Measurements from ENCODE around the gene FAM83E.
"Not testable (repeated sequence)": the region's sequence is repeated elsewhere in the genome, so short reads cannot be mapped to it uniquely, and the experiment has no call there.

FAM83E gene

DNA sequence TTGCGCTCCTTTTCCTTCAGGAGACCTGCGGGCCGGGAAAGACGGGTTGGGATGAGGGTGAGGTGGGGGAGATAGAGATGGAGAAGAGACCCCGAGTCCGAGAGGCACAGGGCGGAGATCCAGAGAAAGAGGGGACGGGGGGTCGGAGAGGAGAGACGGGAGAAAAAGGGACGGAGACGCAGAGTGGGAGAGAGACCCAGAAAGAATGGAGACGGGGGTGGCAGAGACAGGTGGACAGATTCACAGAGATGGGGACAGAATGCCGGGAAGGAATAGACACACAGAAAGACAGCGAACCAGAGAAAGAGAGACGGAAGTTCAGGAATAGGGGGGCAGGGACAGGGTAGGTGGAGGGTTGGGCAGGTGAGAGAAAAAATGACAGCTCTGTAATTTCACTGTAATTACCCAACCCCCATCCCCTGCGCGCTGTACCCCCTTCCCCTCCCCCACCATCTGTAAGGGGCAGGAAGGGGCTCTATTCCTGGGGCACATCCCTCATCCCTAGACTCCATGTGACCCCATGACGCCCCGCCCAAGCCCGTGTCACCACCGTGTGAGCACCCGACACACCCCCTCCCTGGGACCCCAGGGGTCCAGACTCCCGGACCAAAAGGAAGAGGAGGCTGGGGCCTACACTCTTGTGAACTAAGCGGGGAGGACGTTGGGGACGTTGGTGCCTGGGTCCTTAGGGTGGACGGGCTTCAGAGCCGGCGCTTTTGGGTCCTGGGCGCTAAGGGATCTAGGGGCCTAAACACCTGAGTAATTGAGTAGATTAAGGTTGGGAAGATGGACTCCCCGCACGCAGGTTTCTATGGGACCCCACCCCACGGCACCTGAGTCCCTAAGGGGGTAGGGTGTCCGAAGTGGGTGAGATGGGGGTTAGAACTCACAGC is 21.3 kb upstream of the FAM83E start:
- DNase-seq (ENCODE audit: low spot score): no peak
- TF ChIP-seq, protein P1, sequence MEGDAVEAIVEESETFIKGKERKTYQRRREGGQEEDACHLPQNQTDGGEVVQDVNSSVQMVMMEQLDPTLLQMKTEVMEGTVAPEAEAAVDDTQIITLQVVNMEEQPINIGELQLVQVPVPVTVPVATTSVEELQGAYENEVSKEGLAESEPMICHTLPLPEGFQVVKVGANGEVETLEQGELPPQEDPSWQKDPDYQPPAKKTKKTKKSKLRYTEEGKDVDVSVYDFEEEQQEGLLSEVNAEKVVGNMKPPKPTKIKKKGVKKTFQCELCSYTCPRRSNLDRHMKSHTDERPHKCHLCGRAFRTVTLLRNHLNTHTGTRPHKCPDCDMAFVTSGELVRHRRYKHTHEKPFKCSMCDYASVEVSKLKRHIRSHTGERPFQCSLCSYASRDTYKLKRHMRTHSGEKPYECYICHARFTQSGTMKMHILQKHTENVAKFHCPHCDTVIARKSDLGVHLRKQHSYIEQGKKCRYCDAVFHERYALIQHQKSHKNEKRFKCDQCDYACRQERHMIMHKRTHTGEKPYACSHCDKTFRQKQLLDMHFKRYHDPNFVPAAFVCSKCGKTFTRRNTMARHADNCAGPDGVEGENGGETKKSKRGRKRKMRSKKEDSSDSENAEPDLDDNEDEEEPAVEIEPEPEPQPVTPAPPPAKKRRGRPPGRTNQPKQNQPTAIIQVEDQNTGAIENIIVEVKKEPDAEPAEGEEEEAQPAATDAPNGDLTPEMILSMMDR (IDR thresholded peaks at IDR 0.05; ENCODE audit: extremely low read depth, missing control alignments): no peak

GRCh38 chr19:48635263-48635965 is 20.5 kb upstream of the FAM83E start:
- TF ChIP-seq, protein P1 (IDR thresholded peaks at IDR 0.05; ENCODE audit: extremely low read depth, missing control alignments): no peak

DNA sequence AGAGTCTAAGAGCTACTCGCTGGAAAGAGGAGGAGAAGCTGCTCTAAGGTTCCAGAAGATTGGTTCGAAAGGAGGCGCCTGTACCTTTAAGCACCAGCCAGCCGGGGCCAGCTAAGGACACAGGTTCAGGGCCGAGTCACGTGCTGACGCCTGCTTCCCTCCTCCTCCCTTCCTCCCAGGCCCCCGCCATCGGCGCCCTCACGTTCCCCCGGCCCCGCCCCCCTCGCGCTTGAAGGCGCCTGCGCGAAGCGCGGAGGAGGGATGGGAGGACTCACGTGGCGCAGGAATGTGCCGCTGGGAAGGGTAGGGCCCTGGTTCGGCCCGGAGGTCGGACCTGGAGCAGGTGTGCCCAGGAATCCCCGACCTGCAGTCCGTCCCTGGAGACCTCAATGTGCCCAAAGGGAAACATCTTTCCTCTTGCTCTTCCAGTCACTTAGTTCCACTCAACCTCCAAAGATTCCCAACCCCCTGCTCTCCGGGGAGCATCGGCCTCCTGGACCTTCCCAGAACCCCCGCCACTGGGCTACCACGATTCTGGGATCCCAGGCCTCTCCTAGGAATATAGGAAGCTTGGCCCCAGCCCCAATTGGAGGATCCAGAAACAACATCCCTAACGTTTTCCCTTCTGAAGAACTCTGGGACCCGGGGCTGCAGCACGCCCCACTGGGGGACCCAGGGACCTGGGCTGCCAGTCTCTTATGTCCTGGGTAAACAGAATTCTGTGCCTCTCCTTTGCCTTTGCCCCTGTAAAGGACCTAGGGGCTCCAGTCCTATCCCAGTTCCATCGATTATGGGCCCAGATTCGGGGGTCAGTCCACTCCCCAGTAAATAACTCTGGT is 19.8 kb upstream of the FAM83E start:
- TF ChIP-seq, protein P1 (IDR thresholded peaks at IDR 0.05; ENCODE audit: extremely low read depth, missing control alignments): no peak
- peak; percentile 89 for DNase-seq (ENCODE audit: low spot score)

More at GRCh38 chr19:48635263-48635965, 20.5 kb upstream of the FAM83E start:
- peak; percentile 93 for DNase-seq (ENCODE audit: low spot score)

DNA sequence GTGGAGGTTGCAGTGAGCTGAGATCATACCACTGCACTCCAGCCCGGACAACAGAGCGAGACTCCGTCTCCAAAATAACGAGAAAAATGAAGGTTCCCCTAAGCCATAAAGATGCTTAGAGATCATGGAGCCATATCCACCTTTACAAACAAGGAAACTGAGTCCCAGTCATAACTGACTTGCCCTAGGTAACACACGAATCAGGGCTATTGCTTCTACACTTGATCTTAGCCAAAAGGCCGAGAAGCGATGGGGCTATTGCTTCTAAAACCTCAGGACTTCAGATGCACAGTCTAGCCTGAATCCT is 19.1 kb upstream of the FAM83E start:
- DNase-seq (ENCODE audit: low spot score): no peak
- TF ChIP-seq, protein P1 (IDR thresholded peaks at IDR 0.05; ENCODE audit: extremely low read depth, missing control alignments): no peak

DNA sequence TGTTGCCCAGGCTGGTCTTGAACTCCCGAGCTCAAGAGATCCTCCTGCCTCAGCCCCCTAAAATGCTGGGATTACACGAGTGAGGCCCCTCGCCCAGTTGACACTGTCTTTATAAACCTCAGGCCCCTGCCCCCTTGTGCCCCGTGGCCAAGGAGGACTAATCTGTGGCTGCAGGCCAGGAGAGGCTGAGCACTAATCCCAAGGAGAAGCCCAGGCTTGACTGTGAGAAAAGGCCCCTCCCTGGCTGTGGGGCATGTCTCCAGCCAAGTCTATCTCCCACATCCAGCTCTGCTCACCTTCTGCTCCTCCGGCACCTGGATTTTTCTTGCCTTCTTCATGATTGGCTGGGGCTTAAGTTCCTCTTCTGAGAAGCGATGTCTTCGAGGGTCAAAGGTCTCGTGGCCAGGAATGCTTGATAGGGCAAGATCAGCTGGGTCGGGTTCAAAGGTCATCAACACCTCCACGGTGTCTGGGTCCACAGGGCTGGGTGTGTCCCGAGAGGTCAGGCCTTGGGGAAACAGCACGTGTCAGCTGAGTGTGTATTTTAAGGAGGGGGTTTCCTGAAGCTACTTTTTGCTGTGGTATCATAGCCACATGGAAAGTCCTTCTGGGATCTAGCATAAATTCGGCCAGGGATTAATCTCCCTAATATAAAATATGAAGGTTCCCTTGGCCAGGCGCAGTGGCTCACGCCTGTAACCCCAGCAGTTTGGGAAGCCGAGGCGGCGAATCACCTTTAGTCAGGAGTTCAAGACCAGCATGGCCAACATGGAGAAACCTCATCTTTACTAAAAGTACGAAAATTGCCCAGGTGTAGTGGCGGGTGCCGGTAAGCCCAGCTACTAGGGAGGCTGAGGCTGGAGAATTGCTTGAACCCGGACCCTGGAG is 18.5 kb upstream of the FAM83E start:
- TF ChIP-seq, protein P1 (IDR thresholded peaks at IDR 0.05; ENCODE audit: extremely low read depth, missing control alignments): no peak
- no peak for DNase-seq (ENCODE audit: low spot score)

DNA sequence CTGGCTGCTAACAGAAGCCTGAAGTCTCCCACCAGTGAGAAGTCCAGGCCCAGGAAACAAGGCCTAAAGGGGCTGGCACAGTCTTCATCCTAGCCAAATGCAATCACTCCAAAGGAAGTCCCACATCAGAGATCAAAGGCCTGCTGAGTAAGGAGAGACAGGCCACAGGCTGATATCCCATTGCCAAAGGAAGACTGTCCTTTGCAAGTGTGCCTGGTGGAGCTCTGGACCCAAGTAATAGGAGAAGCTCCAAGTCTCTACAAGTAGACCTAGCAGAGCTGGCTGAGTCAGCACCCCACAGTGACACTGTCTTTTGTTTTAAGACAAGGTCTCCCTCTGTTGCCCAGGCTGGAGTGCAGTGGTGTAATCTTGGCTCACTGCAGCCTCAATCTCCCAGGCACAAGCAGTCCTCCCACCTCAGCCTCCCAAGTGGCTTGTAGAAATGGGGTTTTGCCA is 17.8 kb upstream of the FAM83E start:
- no peak for DNase-seq (ENCODE audit: low spot score)
- TF ChIP-seq, protein P1 (IDR thresholded peaks at IDR 0.05; ENCODE audit: extremely low read depth, missing control alignments): no peak

DNA sequence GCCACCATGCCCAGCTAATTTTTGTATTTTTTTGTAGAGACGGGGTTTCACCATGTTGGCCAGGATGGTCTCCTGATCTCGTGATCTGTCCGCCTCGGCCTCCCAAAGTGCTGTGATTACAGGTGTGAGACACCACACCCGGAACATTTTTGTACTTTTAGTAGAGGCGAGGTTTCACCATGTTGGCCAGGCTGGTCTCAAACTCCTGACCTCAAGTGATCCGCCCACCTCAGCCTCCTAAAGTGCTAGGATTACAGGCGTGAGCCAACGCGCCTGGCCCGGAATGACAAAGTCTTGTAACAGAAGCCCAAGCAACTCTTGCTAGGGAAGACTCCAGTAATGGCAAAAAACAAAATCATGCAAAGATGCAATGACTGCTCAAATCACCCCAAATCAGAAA is 17.4 kb upstream of the FAM83E start:
- DNase-seq (ENCODE audit: low spot score): not testable (repeated sequence)
